HepG2 (cell line): ENCODE data around the gene DNASE1. TPM values are rescaled to one million over a fixed set of nuclear protein-coding genes. Genes with fewer than 3 reads are reported as not detected.

Experiments
- EP300 ChIP-seq, 3 experiments: sonication (generic) in 1 of 3; formaldehyde crosslinking in 1 of 3; IDR thresholded peaks; 2 replicates each; pipeline versions ENCODE4 v1.5.1 to v1.6.1; 2011 to 2020; ENCODE audit warnings: low read depth in 2 of 3, low read length in 2 of 3, borderline replicate concordance in 1 of 3, improper control_type of control experiment in 1 of 3, mild to moderate bottlenecking in 1 of 3, missing genetic modification reagents in 1 of 3, moderate library complexity in 1 of 3
- ERF ChIP-seq: IDR thresholded peaks from 2 replicates; pipeline ENCODE4 v1.6.1; 2018; ENCODE audit warnings: missing biosample characterization, missing genetic modification reagents
- FOXA1 ChIP-seq, 2 experiments: fragments of 450-650 bp in 1 of 2; sonication (generic) in 1 of 2; formaldehyde crosslinking in 1 of 2; IDR thresholded peaks; 2 replicates each; pipeline versions ENCODE4 v1.4.0 to v1.6.1; 2016 to 2020; ENCODE audit warnings: missing genetic modification reagents in 1 of 2
- GABPB1 ChIP-seq: IDR thresholded peaks from 2 replicates; pipeline ENCODE4 v1.6.1; 2016; ENCODE audit warnings: mild to moderate bottlenecking, missing genetic modification reagents, moderate library complexity, missing compliant biosample characterization
- HMG20A ChIP-seq: IDR thresholded peaks from 2 replicates; pipeline ENCODE4 v1.6.1; 2016; ENCODE audit warnings: borderline replicate concordance
- HOXA3 ChIP-seq: sonication (generic); formaldehyde crosslinking; IDR thresholded peaks from 2 replicates; pipeline ENCODE4 v1.5.0; 2020; ENCODE audit warnings: missing genetic modification reagents
- KDM1A ChIP-seq: IDR thresholded peaks from 2 replicates; pipeline ENCODE4 v1.6.1; 2016; ENCODE audit warnings: missing compliant biosample characterization
- MED1 ChIP-seq: sonication (generic); formaldehyde crosslinking; IDR thresholded peaks from 2 replicates; pipeline ENCODE4 v1.4.0; 2020; ENCODE audit warnings: missing genetic modification reagents
- MTA1 ChIP-seq: sonication (generic); formaldehyde crosslinking; IDR thresholded peaks from 2 replicates; pipeline ENCODE4 v1.4.0; 2020; ENCODE audit warnings: missing genetic modification reagents, mild to moderate bottlenecking, borderline replicate concordance
- MTF2 ChIP-seq: sonication (generic); formaldehyde crosslinking; IDR thresholded peaks from 2 replicates; pipeline ENCODE4 v1.5.0; 2020; ENCODE audit warnings: missing genetic modification reagents, borderline replicate concordance
- NAIF1 ChIP-seq: sonication (generic); formaldehyde crosslinking; IDR thresholded peaks from 2 replicates; pipeline ENCODE4 v1.5.0; 2020; ENCODE audit warnings: mild to moderate bottlenecking, missing genetic modification reagents, borderline replicate concordance
- NFYC ChIP-seq: IDR thresholded peaks from 2 replicates; pipeline ENCODE4 v1.6.1; 2016; ENCODE audit warnings: missing genetic modification reagents, missing compliant biosample characterization
- RBM39 ChIP-seq: fragments of 200-400 bp; formaldehyde crosslinking; IDR thresholded peaks from one replicate; pipeline ENCODE4 v1.6.1; 2018; ENCODE audit warnings: antibody characterized with exemption, mild to moderate bottlenecking, low read depth, low read length; ENCODE audit not compliant: poor library complexity, severe bottlenecking
- RCOR2 ChIP-seq: IDR thresholded peaks from 2 replicates; pipeline ENCODE4 v1.6.1; 2016; ENCODE audit warnings: missing biosample characterization, missing genetic modification reagents
- RNF2 ChIP-seq: fragments of 450-650 bp; conservative IDR thresholded peaks from 2 replicates; pipeline ENCODE4 v1.6.1; 2016; ENCODE audit warnings: low read depth
- TEAD3 ChIP-seq: optimal IDR thresholded peaks from 2 replicates; pipeline ENCODE3; 2016; ENCODE audit warnings: borderline replicate concordance
- U2AF1 ChIP-seq: fragments of 200-400 bp; formaldehyde crosslinking; optimal IDR thresholded peaks from 2 replicates; pipeline ENCODE3; 2017; ENCODE audit warnings: mild to moderate bottlenecking, low read depth, low read length
- ZFP36 ChIP-seq: fragments of 150-350 bp; IDR thresholded peaks from 2 replicates; pipeline ENCODE4 v1.6.1; 2018; ENCODE audit warnings: borderline replicate concordance, low read length, low read depth; ENCODE audit not compliant: partially characterized antibody
- ZNF251 ChIP-seq: sonication (generic); formaldehyde crosslinking; IDR thresholded peaks from 2 replicates; pipeline ENCODE4 v1.9.0; 2021; ENCODE audit warnings: mild to moderate bottlenecking, missing genetic modification reagents
- ZNF496 ChIP-seq: sonication (generic); formaldehyde crosslinking; IDR thresholded peaks from 2 replicates; pipeline ENCODE4 v1.8.1; 2023; ENCODE audit warnings: mild to moderate bottlenecking, moderate library complexity, missing genetic modification reagents; ENCODE audit not compliant: insufficient replicate concordance
- ZNF660 ChIP-seq: sonication (generic); formaldehyde crosslinking; IDR thresholded peaks from 2 replicates; pipeline ENCODE4 v1.5.1; 2020; ENCODE audit warnings: mild to moderate bottlenecking, low read depth, missing genetic modification reagents, borderline replicate concordance
- ZNF891 ChIP-seq: sonication (generic); formaldehyde crosslinking; IDR thresholded peaks from 2 replicates; pipeline ENCODE4 v1.5.0; 2020; ENCODE audit warnings: mild to moderate bottlenecking, missing genetic modification reagents
- ZSCAN21 ChIP-seq: sonication (generic); formaldehyde crosslinking; IDR thresholded peaks from 2 replicates; pipeline ENCODE4 v1.8.0; 2022; ENCODE audit warnings: mild to moderate bottlenecking, missing genetic modification reagents, moderate library complexity, borderline replicate concordance
- polyA plus RNA-seq, 8 experiments: library from polyadenylated mRNA; depleted of rRNA in 3 of 8; stranded (reverse) in 7 of 8; unstranded in 1 of 8; fragments of >200 nt; fragmentation: Illumina TruSeq in 4 of 8; extraction: Trizol in 4 of 8; gene quantifications; 2 replicates each; pipeline versions ENCODE4 v1.2.1 to v1.2.3, GENCODE V29; 2011 to 2016; ENCODE audit warnings: low read depth in 4 of 8, missing spikeins in 1 of 8, mixed read lengths in 1 of 8; ENCODE audit not compliant: insufficient read depth in 1 of 8
- total RNA-seq, 5 experiments: library from RNA; depleted of rRNA; stranded (reverse); fragments of >200 nt; fragmentation: Illumina TruSeq; extraction: Trizol; gene quantifications; 2 replicates each; pipeline ENCODE4 v1.2.3, GENCODE V29; 2016; ENCODE audit warnings: low read depth in 1 of 5
- TF ChIP-seq, protein P1 (sequence below): IDR thresholded peaks from 2 replicates; pipeline ENCODE4 v1.4.0; 2020; ENCODE audit warnings: mild to moderate bottlenecking, missing genetic modification reagents
- TF ChIP-seq, protein P2 (sequence below): IDR thresholded peaks from 2 replicates; pipeline ENCODE4 v1.6.1; 2016; ENCODE audit warnings: low read depth, borderline replicate concordance

The DNASE1 gene
- total and polyA plus RNA-seq, 2 of the 13 experiments (the other 11 are each of a cell fraction or from before 2014, with no cell fraction given), result 7.1 to 11.1 TPM

DNA sequence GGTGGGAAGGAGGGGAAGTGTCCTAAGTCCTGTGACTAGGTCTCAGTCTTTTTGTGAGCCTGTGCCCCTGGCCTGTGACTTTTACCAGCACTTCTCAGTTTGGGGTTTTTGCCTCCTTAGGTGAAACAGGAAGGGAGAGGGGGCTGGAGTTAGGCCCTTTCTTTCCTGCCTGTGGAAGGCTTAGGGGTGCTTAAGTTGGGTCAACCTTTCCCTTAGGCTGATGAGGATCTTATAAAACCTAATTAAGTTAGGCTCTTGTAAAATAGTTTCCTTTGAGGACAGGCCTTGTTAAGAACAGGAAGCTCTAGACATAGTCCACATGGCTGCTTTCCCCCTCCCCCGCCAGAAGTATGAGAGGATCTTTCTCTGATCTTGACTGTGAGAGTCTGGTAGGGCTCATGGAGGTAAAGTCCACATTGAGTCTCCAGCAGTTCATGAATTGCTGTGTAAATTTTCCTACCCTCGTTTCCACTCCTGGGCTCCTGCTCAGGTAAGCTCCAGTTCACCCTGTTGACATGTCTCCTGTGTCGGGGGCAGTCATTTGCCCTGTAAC is 17.0 kb upstream of the DNASE1 start (continued):
- TF ChIP-seq, protein P1, sequence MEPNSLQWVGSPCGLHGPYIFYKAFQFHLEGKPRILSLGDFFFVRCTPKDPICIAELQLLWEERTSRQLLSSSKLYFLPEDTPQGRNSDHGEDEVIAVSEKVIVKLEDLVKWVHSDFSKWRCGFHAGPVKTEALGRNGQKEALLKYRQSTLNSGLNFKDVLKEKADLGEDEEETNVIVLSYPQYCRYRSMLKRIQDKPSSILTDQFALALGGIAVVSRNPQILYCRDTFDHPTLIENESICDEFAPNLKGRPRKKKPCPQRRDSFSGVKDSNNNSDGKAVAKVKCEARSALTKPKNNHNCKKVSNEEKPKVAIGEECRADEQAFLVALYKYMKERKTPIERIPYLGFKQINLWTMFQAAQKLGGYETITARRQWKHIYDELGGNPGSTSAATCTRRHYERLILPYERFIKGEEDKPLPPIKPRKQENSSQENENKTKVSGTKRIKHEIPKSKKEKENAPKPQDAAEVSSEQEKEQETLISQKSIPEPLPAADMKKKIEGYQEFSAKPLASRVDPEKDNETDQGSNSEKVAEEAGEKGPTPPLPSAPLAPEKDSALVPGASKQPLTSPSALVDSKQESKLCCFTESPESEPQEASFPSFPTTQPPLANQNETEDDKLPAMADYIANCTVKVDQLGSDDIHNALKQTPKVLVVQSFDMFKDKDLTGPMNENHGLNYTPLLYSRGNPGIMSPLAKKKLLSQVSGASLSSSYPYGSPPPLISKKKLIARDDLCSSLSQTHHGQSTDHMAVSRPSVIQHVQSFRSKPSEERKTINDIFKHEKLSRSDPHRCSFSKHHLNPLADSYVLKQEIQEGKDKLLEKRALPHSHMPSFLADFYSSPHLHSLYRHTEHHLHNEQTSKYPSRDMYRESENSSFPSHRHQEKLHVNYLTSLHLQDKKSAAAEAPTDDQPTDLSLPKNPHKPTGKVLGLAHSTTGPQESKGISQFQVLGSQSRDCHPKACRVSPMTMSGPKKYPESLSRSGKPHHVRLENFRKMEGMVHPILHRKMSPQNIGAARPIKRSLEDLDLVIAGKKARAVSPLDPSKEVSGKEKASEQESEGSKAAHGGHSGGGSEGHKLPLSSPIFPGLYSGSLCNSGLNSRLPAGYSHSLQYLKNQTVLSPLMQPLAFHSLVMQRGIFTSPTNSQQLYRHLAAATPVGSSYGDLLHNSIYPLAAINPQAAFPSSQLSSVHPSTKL, result peak; percentile 60
- TF ChIP-seq TEAD3 (CRISPR knock-in tag) (peak; percentile 20), NFYC (no peak), ZFP36 (no peak), ZNF251 (no peak), NAIF1 (CRISPR knock-in tag) (no peak), KDM1A (CRISPR knock-in tag) (no peak), ZNF660 (CRISPR knock-in tag) (no peak), MED1 (CRISPR knock-in tag) (peak; percentile 20; the same call in 1 of the 2 replicates), MTA1 (CRISPR knock-in tag) (no peak), MTF2 (no peak), HOXA3 (CRISPR knock-in tag) (0 out of 2 replicates have a peak, but pooled peaks have one; percentile 32), RCOR2 (CRISPR knock-in tag) (peak; percentile 71; the same call in 1 of the 2 replicates), ZNF496 (CRISPR knock-in tag) (no peak), ZNF891 (no peak), ZSCAN21 (CRISPR knock-in tag) (0 out of 2 replicates have a peak, but pooled peaks have one; percentile 22), HMG20A (CRISPR knock-in tag) (no peak), U2AF1 (no peak), FOXA1 (IDR thresholded peaks at IDR 0.05) (no peak), FOXA1 (CRISPR knock-in tag; IDR thresholded peaks at IDR 0.05) (no peak), EP300 (IDR thresholded peaks at IDR 0.05; ENCODE audit: low read depth in 2 of 2, low read length in 2 of 2) (no peak), EP300 (CRISPR knock-in tag; IDR thresholded peaks at IDR 0.05; ENCODE audit: borderline replicate concordance) (no peak), RNF2 (no peak), RBM39 (no peak), ERF (CRISPR knock-in tag) (0 out of 2 replicates have a peak, but pooled peaks have one; percentile 31), GABPB1 (no peak)
- TF ChIP-seq, protein P2, sequence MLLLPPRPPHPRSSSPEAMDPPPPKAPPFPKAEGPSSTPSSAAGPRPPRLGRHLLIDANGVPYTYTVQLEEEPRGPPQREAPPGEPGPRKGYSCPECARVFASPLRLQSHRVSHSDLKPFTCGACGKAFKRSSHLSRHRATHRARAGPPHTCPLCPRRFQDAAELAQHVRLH (CRISPR knock-in tag), result peak; percentile 33; the same call in 1 of the 2 replicates
